HepG2 (cell line): ENCODE measurements around the gene ATP11A. TPM values are rescaled to one million over a fixed set of nuclear protein-coding genes. Genes with fewer than 3 reads are reported as not detected.
A peak's percentile ranks its signal among the peaks of the same experiment; 100 is the strongest.

Source experiments
- ATAC-seq: fragments of 200-7000 bp; cut with Tn5 transposase; 3 replicates; pipeline ENCODE4 v1.9.1; 2020; ENCODE audit warnings: mild to moderate bottlenecking, moderate library complexity
- BruUV-seq: library from RNA; stranded (reverse); fragments of 400-500 nt; replicated peaks from 2 replicates; lab custom pipeline; 2021; lab: Mats Ljungman, UMichigan
- CTCF ChIA-PET: fragments of 300-600 bp; formaldehyde crosslinking; extraction: SDS; loops from one replicate; lab custom pipeline; 2021; ENCODE audit warnings: low total read pairs, inconsistent platforms, low intra/inter-chr PET ratio; lab: Yijun Ruan, JAX
- POLR2A ChIA-PET: fragments of 350-600 bp; sonication (Branson Sonifier 250); formaldehyde crosslinking; loops from one replicate; lab custom pipeline; 2020; ENCODE audit warnings: antibody characterized with exemption, inconsistent platforms; lab: Yijun Ruan, JAX
- DNase-seq: peaks from one replicate; pipeline ENCODE4 v3.0.0-alpha.2; 2015; ENCODE audit warnings: low spot score
- FAIRE-seq: peaks from 3 replicates; lab custom pipeline; 2011; peaks lifted over from hg19 to GRCh38; lab: Jason Lieb, UNC
- H2AFZ ChIP-seq: one replicate; pipeline ENCODE4 v1.6.1; 2011; ENCODE audit warnings: low read length, inconsistent platforms
- H3K27ac ChIP-seq: fragments of 300-600 bp; 3 replicates; pipeline ENCODE4 v1.8.0; 2011; ENCODE audit warnings: mixed run types, mild to moderate bottlenecking, mixed read lengths, low read length, inconsistent platforms; ENCODE audit not compliant: insufficient read depth; ENCODE audit errors: extremely low read length
- H3K27me3 ChIP-seq, 2 experiments: fragments of 200-600 bp in 1 of 2; 2 replicates in 1 of 2; 3 replicates in 1 of 2; pipeline versions ENCODE4 v1.6.0 to v1.8.0; 2011; ENCODE audit warnings: low read length in 2 of 2, mild to moderate bottlenecking in 2 of 2, moderate library complexity in 2 of 2, inconsistent platforms in 1 of 2; ENCODE audit not compliant: insufficient read depth in 2 of 2, control insufficient read depth in 1 of 2
- H3K36me3 ChIP-seq, 2 experiments: fragments of 200-600 bp in 1 of 2; replicated peaks in 1 of 2; 2 replicates in 1 of 2; 3 replicates in 1 of 2; pipeline versions ENCODE4 v1.5.1 to v1.8.0; 2011; ENCODE audit warnings: low read length in 2 of 2, inconsistent platforms in 1 of 2; ENCODE audit not compliant: insufficient read depth in 2 of 2, control insufficient read depth in 1 of 2
- H3K4me1 ChIP-seq: 2 replicates; pipeline ENCODE4 v1.5.1; 2012; ENCODE audit warnings: low read length, inconsistent platforms; ENCODE audit not compliant: insufficient read depth
- H3K4me2 ChIP-seq: 2 replicates; pipeline ENCODE4 v1.6.0; 2011; ENCODE audit warnings: low read depth, low read length, inconsistent platforms
- H3K4me3 ChIP-seq, 3 experiments: fragments of 200-600 bp in 1 of 3; sonication (generic), shearing (Covaris generic) in 1 of 3; replicated peaks in 1 of 3; 2 replicates each; pipeline ENCODE4 v1.5.1; 2011 to 2016; ENCODE audit warnings: low read length in 3 of 3, inconsistent platforms in 2 of 3, low read depth in 2 of 3, mild to moderate bottlenecking in 2 of 3, control low read depth in 1 of 3, mixed read lengths in 1 of 3; ENCODE audit not compliant: insufficient read depth in 1 of 3
- H3K79me2 ChIP-seq: one replicate; pipeline ENCODE4 v1.6.1; 2011; ENCODE audit warnings: low read length, inconsistent platforms; ENCODE audit not compliant: insufficient read depth
- H3K9ac ChIP-seq: 2 replicates; pipeline ENCODE4 v1.6.0; 2011; ENCODE audit warnings: mild to moderate bottlenecking, low read depth, low read length, inconsistent platforms; ENCODE audit not compliant: insufficient read depth
- H3K9me3 ChIP-seq: 2 replicates; pipeline ENCODE4 v1.5.1; 2012; ENCODE audit warnings: mild to moderate bottlenecking, low read length
- H4K20me1 ChIP-seq: 2 replicates; pipeline ENCODE4 v1.6.0; 2011; ENCODE audit warnings: inconsistent platforms, mild to moderate bottlenecking, low read length, moderate library complexity; ENCODE audit not compliant: insufficient read depth
- HNRNPL ChIP-seq: fragments of 200-400 bp; formaldehyde crosslinking; IDR thresholded peaks from 2 replicates; pipeline ENCODE4 v1.6.1; 2017; ENCODE audit warnings: mild to moderate bottlenecking, low read depth, low read length
- RXRB ChIP-seq: IDR thresholded peaks from 2 replicates; pipeline ENCODE4 v1.6.1; 2016; ENCODE audit warnings: borderline replicate concordance, missing genetic modification reagents, missing compliant biosample characterization
- ZBTB7A ChIP-seq: sonication (generic); formaldehyde crosslinking; IDR thresholded peaks from 2 replicates; pipeline ENCODE4 v1.8.0; 2022; ENCODE audit warnings: mild to moderate bottlenecking, missing genetic modification reagents
- ZFP36L1 ChIP-seq: sonication (generic); formaldehyde crosslinking; IDR thresholded peaks from 2 replicates; pipeline ENCODE4 v1.8.0; 2022; ENCODE audit warnings: mild to moderate bottlenecking, missing genetic modification reagents, moderate library complexity
- ZNF343 ChIP-seq: sonication (generic); formaldehyde crosslinking; IDR thresholded peaks from 2 replicates; pipeline ENCODE4 v1.4.0; 2020; ENCODE audit warnings: mild to moderate bottlenecking, missing genetic modification reagents
- ZNF703 ChIP-seq: sonication (generic); formaldehyde crosslinking; IDR thresholded peaks from 2 replicates; pipeline ENCODE4 v1.5.1; 2020; ENCODE audit warnings: missing genetic modification reagents, mild to moderate bottlenecking, moderate library complexity, borderline replicate concordance
- WGBS: methylation state at CpG from one replicate; pipeline ENCODE4 v1.1.6; 2017; ENCODE audit warnings: low lambda C conversion rate; 5-methylcytosine and 5-hydroxymethylcytosine counted together
- in situ Hi-C: cut with HindIII; loops from 2 replicates; pipeline ENCODE4 v1.10.0; 2017; ENCODE audit warnings: low pct_unique_long_range_greater_than_20kb; ENCODE audit not compliant: extremely low pct_ligation_motif_present
- intact Hi-C: fragments of 100-400 bp; cut with micrococcal nuclease; formaldehyde crosslinking; loops from one replicate; pipeline ENCODE4 v1.10.0; 2022; ENCODE audit not compliant: unreplicated experiment
- polyA plus RNA-seq, 8 experiments: library from polyadenylated mRNA; depleted of rRNA in 3 of 8; stranded (reverse) in 7 of 8; unstranded in 1 of 8; fragments of >200 nt; fragmentation: Illumina TruSeq in 4 of 8; extraction: Trizol in 4 of 8; gene quantifications; 2 replicates each; pipeline versions ENCODE4 v1.2.1 to v1.2.3, GENCODE V29; 2011 to 2016; ENCODE audit warnings: low read depth in 4 of 8, missing spikeins in 1 of 8, mixed read lengths in 1 of 8; ENCODE audit not compliant: insufficient read depth in 1 of 8
- total RNA-seq, 5 experiments: library from RNA; depleted of rRNA; stranded (reverse); fragments of >200 nt; fragmentation: Illumina TruSeq; extraction: Trizol; gene quantifications; 2 replicates each; pipeline ENCODE4 v1.2.3, GENCODE V29; 2016; ENCODE audit warnings: low read depth in 1 of 5
- TF ChIP-seq, protein P1 (sequence below): sonication (generic); formaldehyde crosslinking; conservative IDR thresholded peaks from 2 replicates; pipeline ENCODE4 v1.4.0; 2020; ENCODE audit warnings: missing genetic modification reagents

The ATP11A gene
- total and polyA plus RNA-seq, 2 of the 13 experiments (the other 11 are each of a cell fraction or from before 2014, with no cell fraction given), result 18.4 to 20.1 TPM

GRCh38 chr13:112679381-112679780, 10.5 kb upstream of the ATP11A start:
- Histone ChIP-seq H3K36me3 (no peaks in the 10 kb centered on the region), H3K9ac (no peak overlapping the region), H4K20me1 (no peaks in the 10 kb centered on the region), H3K4me1 (no peaks in the 10 kb centered on the region), H3K4me3 (no peak overlapping the region), H2AFZ (no peak overlapping the region), H3K27ac (no peak overlapping the region), H3K9me3 (no peaks in the 10 kb centered on the region), H3K4me2 (no peak overlapping the region), H3K79me2 (no peaks in the 10 kb centered on the region), H3K27me3 (peaks cover 3 to 52% of the 10 kb centered on the region in 2 experiments; a peak in 4 of 5 replicates)
- DNase-seq (no peak), FAIRE-seq (no peak), ATAC-seq (peak; percentile 16)
- ChIA-PET POLR2A (no interaction called here), CTCF (no interaction called here)
- 64% methylated on average over 14 of the region's 17 CpGs for WGBS
- no TSS peak for BruUV-seq
- intact Hi-C loops (no loop called here), in situ Hi-C loops (no loop called here)
- TF ChIP-seq ZFP36L1 (CRISPR knock-in tag), result no peak
- TF ChIP-seq ZNF703 (CRISPR knock-in tag), result no peak
- no peak for TF ChIP-seq RXRB (CRISPR knock-in tag)
- no peak for TF ChIP-seq ZNF343
- TF ChIP-seq ZBTB7A (CRISPR knock-in tag), result no peak

DNA sequence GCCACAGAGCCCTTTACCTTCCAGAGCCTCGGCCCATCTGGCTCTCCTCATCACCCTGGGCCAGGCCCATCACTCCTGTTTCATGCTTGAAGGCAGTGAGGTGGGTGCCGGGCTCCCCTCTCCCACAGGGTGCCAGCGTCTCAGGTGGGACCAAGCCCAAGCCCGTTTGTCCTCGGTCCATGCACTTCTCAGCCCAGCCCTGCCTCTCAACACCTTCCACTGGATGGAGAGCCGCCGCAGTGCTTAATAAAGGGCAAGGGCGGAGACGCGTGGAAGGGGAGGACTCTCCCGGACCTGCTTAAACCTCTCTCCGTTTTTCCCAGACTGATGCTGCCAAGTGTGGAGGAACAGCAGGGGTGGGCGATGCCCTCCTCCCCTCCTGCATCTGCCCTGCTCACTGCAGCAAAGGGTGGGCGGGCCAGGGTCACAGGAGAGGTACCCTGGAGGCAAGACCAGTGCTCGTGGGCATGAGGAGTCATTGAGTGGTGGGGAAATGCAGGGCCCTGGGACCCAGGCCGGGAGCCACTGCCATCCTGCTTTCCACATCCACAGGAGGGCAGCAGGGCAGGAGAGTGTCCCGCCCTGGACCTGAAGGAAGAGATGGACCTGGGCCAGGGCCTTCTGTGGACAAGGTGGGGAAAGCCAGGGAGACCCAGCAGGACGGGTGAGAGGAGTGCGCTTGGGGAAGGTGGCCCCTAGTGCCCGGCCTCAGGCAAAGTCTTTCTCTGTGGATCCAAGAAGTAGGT, 9.7 kb upstream of the ATP11A start:
- Histone ChIP-seq H3K79me2 (no peaks in the 10 kb centered on the region), H3K27ac (no peak overlapping the region), H3K4me2 (no peak overlapping the region), H4K20me1 (no peaks in the 10 kb centered on the region), H3K9ac (no peak overlapping the region), H3K36me3 (no peaks in the 10 kb centered on the region), H2AFZ (no peak overlapping the region), H3K9me3 (no peaks in the 10 kb centered on the region), H3K4me3 (no peak overlapping the region), H3K4me1 (peaks cover 3% of the 10 kb centered on the region), H3K27me3 (peaks cover 3 to 45% of the 10 kb centered on the region in 2 experiments; a peak in 4 of 5 replicates)
- ChIA-PET POLR2A (no interaction called here), CTCF (no interaction called here)
- WGBS, result 19% methylated on average over 9 of the region's 20 CpGs
- BruUV-seq, result no TSS peak
- ATAC-seq (peak; percentile 55), FAIRE-seq (no peak), DNase-seq (no peak)
- in situ Hi-C loops (no loop called here), intact Hi-C loops (no loop called here)
- TF ChIP-seq HNRNPL, result 0 out of 2 replicates have a peak, but pooled peaks have one; percentile 52
- TF ChIP-seq, protein P1, sequence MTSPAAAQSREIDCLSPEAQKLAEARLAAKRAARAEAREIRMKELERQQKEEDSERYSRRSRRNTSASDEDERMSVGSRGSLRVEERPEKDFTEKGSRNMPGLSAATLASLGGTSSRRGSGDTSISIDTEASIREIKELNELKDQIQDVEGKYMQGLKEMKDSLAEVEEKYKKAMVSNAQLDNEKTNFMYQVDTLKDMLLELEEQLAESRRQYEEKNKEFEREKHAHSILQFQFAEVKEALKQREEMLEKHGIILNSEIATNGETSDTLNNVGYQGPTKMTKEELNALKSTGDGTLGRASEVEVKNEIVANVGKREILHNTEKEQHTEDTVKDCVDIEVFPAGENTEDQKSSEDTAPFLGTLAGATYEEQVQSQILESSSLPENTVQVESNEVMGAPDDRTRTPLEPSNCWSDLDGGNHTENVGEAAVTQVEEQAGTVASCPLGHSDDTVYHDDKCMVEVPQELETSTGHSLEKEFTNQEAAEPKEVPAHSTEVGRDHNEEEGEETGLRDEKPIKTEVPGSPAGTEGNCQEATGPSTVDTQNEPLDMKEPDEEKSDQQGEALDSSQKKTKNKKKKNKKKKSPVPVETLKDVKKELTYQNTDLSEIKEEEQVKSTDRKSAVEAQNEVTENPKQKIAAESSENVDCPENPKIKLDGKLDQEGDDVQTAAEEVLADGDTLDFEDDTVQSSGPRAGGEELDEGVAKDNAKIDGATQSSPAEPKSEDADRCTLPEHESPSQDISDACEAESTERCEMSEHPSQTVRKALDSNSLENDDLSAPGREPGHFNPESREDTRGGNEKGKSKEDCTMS (CRISPR knock-in tag), result no peak
